IPS-11a (cell line): ENCODE measurements around the gene MPPED2.

Experiments
- H3K4me3 ChIP-seq: one replicate; pipeline ENCODE4 v1.5.1; 2013; ENCODE audit warnings: low read depth, low read length, control low read depth

The MPPED2 gene

GRCh38 chr11:30535818-30536217, 50.3 kb downstream of the MPPED2 start:
- no peak overlapping the region for H3K4me3 ChIP-seq

GRCh38 chr11:30533445-30533947, 52.7 kb downstream of the MPPED2 start:
- H3K4me3 ChIP-seq = no peak overlapping the region

- H3K4me3 ChIP-seq = no peak overlapping the region
Measured at GRCh38 chr11:30527566-30527965, 58.6 kb downstream of the MPPED2 start.

GRCh38 chr11:30526558-30526957, 59.6 kb downstream of the MPPED2 start:
- no peak overlapping the region for H3K4me3 ChIP-seq

- no peak overlapping the region for H3K4me3 ChIP-seq
Measured at GRCh38 chr11:30522536-30523243, 63.5 kb downstream of the MPPED2 start.

- no peak overlapping the region for H3K4me3 ChIP-seq
Measured at GRCh38 chr11:30521297-30522071, 64.7 kb downstream of the MPPED2 start.

- no peak overlapping the region for H3K4me3 ChIP-seq
Measured at GRCh38 chr11:30513087-30513486, 73.1 kb downstream of the MPPED2 start.

GRCh38 chr11:30511408-30511807, 74.7 kb downstream of the MPPED2 start:
- H3K4me3 ChIP-seq = no peak overlapping the region

GRCh38 chr11:30510750-30511149, 75.4 kb downstream of the MPPED2 start:
- H3K4me3 ChIP-seq = no peak overlapping the region

GRCh38 chr11:30509364-30509763, 76.8 kb downstream of the MPPED2 start:
- no peak overlapping the region for H3K4me3 ChIP-seq

- no peak overlapping the region for H3K4me3 ChIP-seq
Measured at GRCh38 chr11:30508594-30508993, 77.6 kb downstream of the MPPED2 start.

- H3K4me3 ChIP-seq = no peak overlapping the region
Measured at GRCh38 chr11:30505603-30506002, 80.5 kb downstream of the MPPED2 start.

- no peak overlapping the region for H3K4me3 ChIP-seq
Measured at GRCh38 chr11:30504468-30504867, 81.7 kb downstream of the MPPED2 start.

GRCh38 chr11:30503156-30503555, 83.0 kb downstream of the MPPED2 start:
- H3K4me3 ChIP-seq = no peak overlapping the region

- no peak overlapping the region for H3K4me3 ChIP-seq
Measured at GRCh38 chr11:30502305-30502704, 83.8 kb downstream of the MPPED2 start.

GRCh38 chr11:30501744-30502143, 84.4 kb downstream of the MPPED2 start:
- H3K4me3 ChIP-seq = no peak overlapping the region

- H3K4me3 ChIP-seq = no peak overlapping the region
Measured at GRCh38 chr11:30499940-30500339, 86.2 kb downstream of the MPPED2 start.

- no peak overlapping the region for H3K4me3 ChIP-seq
Measured at GRCh38 chr11:30497600-30497999, 88.6 kb downstream of the MPPED2 start.

- H3K4me3 ChIP-seq = no peak overlapping the region
Measured at GRCh38 chr11:30496935-30497334, 89.2 kb downstream of the MPPED2 start.

GRCh38 chr11:30495437-30495836, 90.7 kb downstream of the MPPED2 start:
- no peak overlapping the region for H3K4me3 ChIP-seq

GRCh38 chr11:30489511-30489910, 96.6 kb downstream of the MPPED2 start:
- H3K4me3 ChIP-seq = no peak overlapping the region

- H3K4me3 ChIP-seq = no peak overlapping the region
Measured at GRCh38 chr11:30489076-30489475, 97.1 kb downstream of the MPPED2 start.
